Endothelial cell of hepatic sinusoid (primary cell): ENCODE data around the gene C19orf73.
"Not testable (repeated sequence)": the region's sequence is repeated elsewhere in the genome, so short reads cannot be mapped to it uniquely, and the experiment has no call there.

Experiments
- in situ Hi-C: cut with HindIII; loops from 2 replicates; pipeline ENCODE4 v1.10.0; 2017; ENCODE audit warnings: low sequenced_read_pairs

C19orf73 gene

GRCh38 chr19:49149652-49150105, 30.7 kb upstream of the C19orf73 start:
- in situ Hi-C loops, result loop anchor here (5.0 kb wide), 1 partner anchor 48 kb away; no protein-coding TSS in a partner anchor

- in situ Hi-C loops, result loop anchor here (5.0 kb wide), 1 partner anchor 48 kb away; no protein-coding TSS in a partner anchor
Observed at GRCh38 chr19:49148784-49149651, 30.1 kb upstream of the C19orf73 start.

GRCh38 chr19:49148044-49148682, 29.2 kb upstream of the C19orf73 start:
- in situ Hi-C loops, result loop anchor here (5.0 kb wide), 1 partner anchor 49 kb away; no protein-coding TSS in a partner anchor

GRCh38 chr19:49146408-49146770, 27.4 kb upstream of the C19orf73 start:
- in situ Hi-C loops, result loop anchor here (5.0 kb wide), 1 partner anchor 51 kb away; no protein-coding TSS in a partner anchor

- in situ Hi-C loops, result loop anchor here (5.0 kb wide), 1 partner anchor 52 kb away; no protein-coding TSS in a partner anchor
Observed at GRCh38 chr19:49145573-49146407, 26.8 kb upstream of the C19orf73 start.

- in situ Hi-C loops, result no loop called here
Observed at GRCh38 chr19:49142866-49143335, 24.0 kb upstream of the C19orf73 start.

- in situ Hi-C loops, result no loop called here
Observed at GRCh38 chr19:49141352-49141751, 22.4 kb upstream of the C19orf73 start.

GRCh38 chr19:49140951-49141350, 22.0 kb upstream of the C19orf73 start:
- in situ Hi-C loops, result no loop called here

GRCh38 chr19:49136771-49137171, 17.8 kb upstream of the C19orf73 start:
- in situ Hi-C loops, result no loop called here

GRCh38 chr19:49135686-49136085, 16.7 kb upstream of the C19orf73 start:
- in situ Hi-C loops, result no loop called here

- in situ Hi-C loops, result no loop called here
Observed at GRCh38 chr19:49133621-49134454, 14.9 kb upstream of the C19orf73 start.

GRCh38 chr19:49132974-49133609, 14.1 kb upstream of the C19orf73 start:
- in situ Hi-C loops, result no loop called here

- in situ Hi-C loops, result no loop called here
Observed at GRCh38 chr19:49130325-49130724, 11.4 kb upstream of the C19orf73 start.

GRCh38 chr19:49129238-49129583, 10.3 kb upstream of the C19orf73 start:
- in situ Hi-C loops, result no loop called here

- in situ Hi-C loops, result no loop called here
Observed at GRCh38 chr19:49128545-49129237, 9.7 kb upstream of the C19orf73 start.

- in situ Hi-C loops, result no loop called here
Observed at GRCh38 chr19:49127674-49128544, 9.0 kb upstream of the C19orf73 start.

GRCh38 chr19:49127225-49127624, 8.3 kb upstream of the C19orf73 start:
- in situ Hi-C loops, result not testable (repeated sequence)

- in situ Hi-C loops, result no loop called here
Observed at GRCh38 chr19:49126575-49126974, 7.6 kb upstream of the C19orf73 start.
